ENCODE results near the gene ARL6IP5.

Gene ARL6IP5

DNA sequence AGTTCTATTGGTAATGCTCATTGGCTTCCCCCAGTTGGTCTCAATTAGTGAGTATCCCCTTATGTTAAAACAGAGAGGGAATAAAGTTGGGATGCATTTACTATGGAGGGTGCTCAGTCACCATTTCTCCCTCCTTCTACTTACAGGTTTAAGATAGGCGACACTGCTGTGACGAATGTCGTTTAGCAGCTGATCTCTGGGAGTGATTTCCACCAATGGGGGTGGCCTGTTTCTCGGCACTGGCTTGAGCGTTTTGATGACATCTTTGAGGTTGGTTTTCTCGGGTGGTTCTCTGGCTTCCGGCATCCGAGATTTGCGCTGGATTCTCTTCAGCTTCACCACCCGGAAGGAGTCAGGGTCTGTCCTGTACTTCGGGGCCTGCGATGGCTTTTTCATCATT is 33.8 kb downstream of the ARL6IP5 start:
- DNase-seq, result no peak

DNA sequence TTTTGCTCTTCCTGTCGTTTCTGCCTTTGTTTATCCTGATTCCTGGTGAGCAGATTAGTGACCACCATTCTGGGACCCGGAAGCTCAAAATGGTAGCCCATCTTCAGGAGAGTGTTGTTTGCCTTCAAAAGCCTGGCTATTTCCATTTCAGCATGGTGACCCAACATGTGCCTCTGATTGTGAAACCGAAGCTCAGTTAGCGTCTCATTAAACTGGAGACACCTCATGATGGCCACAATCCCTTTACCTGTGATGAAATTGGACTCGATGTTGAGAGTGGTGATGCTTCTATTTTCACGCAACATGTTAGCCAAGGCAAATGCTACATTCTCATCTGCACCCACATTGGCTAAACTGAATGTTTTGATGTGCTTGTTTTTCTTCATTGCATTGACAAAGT is 34.4 kb downstream of the ARL6IP5 start:
- no peak for DNase-seq

DNA sequence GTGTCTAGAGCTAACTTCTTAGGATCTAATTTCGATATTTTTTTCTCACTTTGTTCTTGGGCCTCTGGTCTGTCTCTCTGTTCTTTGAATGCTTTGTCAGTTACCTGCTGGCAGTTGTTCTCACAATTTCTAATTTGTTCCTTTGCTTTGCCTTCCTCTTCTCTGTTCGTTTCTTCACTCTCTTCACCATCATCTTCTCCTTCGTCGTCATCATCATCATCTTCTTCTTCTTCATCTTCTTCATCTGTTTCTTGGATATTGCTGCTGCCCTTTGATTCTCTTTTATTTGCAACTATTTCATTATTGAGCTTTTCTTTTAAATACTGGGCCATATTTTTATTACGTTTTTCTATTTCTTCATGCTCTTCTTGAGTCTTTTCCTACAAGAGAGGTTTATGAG is 34.9 kb downstream of the ARL6IP5 start:
- DNase-seq, result no peak

DNA sequence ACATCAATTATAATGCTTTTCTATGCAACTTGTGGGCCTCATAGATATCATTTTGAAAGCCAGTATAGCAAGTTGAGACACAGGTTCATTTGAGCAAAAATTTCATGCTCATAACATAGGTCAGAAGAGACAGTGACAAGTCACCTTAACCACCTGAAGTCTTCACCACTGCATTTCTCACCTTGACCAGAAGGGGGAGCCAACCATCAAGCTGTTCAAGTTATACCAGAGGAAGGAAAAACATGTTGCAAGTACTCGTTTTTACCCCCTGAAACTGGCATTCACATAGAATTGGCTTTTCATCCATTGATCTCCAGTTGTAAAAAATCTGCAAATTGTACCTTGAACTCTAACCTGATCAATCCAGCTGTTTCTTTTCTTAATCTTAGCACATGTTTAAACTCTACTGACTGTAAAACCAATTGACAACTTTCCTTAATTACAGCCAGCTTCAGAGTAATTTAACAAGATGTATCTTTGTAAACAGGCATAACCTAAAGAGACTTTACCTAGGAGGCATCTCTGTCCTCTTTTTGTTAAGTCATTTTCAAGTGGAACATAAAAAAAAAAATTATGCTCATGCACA is 36.2 kb downstream of the ARL6IP5 start:
- peak; percentile 87 for DNase-seq

DNA sequence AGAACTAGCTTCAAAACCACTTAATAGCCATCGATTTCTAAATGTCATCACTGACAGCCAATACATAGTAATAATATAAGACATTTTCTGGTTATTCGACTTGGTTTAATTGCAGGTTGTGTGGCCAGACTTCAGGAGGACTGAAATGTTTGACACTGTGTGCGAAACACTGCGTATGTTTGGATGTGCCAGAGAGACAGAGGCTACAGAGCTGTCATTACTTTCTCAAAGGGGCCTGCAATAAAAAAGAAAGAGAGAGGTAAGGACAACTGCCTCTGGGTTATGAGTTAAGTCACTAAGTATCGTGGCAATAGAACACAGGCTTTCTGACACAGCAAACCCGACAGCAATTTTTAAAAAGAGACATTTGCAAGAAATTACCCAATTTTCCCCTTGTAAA is 36.8 kb downstream of the ARL6IP5 start:
- no peak for DNase-seq

DNA sequence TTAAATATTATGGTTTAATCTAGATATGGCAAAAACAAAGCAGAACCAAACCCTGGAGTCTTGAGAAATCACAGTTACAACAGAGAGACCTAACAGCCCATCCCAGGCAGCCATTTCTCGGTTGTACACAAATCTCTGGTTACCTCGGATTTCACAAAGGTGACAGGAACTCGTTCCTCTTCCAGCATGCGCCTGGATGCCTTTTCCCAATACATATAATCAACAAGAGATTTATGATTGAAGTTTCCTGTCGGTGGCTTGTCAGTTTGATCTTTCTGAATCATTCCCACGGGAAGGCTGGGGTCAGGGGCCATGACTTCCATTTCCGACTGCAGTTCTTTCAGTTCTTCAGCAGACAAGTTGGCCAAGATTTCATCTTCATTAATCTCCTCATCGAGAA is 37.2 kb downstream of the ARL6IP5 start:
- no peak for DNase-seq

DNA sequence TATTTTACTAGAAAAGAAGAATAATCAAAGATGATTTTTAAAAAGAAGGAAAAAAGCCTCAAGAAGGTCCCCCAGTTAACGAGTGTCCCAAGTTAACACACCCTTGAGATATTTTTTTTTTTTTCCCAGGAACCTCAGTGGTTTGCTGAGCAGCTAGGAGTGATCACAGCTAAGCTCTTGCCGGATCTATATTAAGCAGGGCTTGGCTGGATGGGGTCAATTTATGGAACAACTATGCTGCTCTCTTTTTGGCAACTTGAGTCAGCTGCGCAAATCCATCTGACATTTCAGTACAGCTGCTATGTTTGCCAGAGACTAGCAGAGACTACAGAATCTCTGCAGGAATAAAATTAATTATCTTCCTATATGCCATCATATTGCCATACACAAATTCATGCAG is 37.7 kb downstream of the ARL6IP5 start, which contains the start of gene LMOD3:
Gene LMOD3 (minus strand): TSS at position 193 of the 400 bp plus-strand sequence. CDS start 209 bp downstream, outside the sequence.
- no peak for DNase-seq

DNA sequence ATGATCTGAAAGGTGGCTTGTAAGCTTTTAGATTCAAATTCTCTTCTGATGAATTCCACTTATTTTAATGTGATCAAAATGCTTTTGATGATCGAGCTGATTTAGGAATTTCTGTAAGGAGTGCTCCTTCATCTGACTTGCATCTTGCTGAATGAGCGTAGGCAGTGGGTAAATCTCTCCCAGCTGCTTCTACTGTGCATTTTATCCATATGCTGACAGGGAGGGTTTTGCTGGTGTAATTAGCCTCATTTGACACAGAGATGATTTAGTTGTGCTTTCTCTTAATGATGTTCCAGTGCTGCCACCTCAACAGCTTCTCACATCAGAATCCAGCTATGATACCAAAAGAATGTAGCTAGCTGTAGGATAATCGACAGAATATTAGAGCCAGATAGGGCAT is 41.5 kb downstream of the ARL6IP5 start:
- DNase-seq, result no peak

DNA sequence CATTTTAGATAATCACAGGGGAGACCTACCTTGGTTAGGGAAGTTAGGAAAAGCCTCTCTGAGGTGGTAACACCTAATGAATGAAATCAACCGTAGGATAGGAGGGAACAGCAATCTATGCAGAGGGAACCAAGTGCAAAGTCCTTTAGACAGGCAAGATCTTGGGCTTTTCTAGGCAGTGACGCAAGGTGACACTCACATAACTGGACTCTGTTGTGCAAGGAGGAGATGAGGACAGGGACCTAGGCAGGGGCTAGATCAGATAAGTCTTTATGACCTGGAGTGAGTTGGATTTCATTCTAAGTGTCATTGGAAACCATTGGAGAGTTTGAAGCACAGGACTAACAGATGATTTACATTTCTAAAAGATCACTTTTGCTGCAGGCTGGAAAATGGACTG is 42.3 kb downstream of the ARL6IP5 start:
- no peak for DNase-seq

DNA sequence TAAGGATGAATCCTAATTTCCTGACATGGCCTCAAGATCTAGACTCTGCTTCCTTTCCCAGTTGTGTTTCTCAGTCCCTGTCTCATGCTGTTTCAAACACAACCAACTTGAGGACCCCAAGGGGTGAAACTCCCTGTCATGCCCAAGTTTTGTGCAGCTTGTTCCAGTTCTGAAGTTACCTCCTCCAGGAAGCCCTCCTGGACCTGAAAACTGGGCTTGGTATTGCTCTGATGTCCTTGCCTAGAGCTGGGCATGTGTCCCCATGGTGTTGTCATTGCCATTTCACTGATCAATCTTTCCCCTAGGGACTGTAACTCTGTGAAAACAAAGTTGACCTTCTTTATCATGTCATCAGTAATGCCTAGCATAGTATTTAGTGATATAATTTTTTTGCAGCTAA is 43.8 kb downstream of the ARL6IP5 start:
- no peak for DNase-seq

DNA sequence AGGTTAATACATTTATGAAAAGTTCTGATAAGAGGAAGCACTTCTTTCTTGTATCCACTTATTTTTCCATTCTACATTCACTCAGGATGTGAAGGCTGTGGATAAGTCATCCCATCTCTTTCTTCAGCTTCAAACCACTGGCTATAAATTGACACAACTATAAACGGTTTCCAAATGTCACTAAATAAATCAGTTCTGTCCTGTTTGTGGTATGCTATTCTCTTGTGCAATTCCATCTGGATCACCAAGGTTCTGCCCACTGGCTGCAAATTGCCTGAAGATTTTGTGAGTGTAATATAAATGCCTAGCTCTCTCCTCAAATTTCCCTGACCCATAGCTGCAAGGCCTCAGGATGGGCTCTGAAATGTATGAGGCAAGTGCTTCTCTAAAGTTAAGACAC is 44.8 kb downstream of the ARL6IP5 start:
- no peak for DNase-seq

DNA sequence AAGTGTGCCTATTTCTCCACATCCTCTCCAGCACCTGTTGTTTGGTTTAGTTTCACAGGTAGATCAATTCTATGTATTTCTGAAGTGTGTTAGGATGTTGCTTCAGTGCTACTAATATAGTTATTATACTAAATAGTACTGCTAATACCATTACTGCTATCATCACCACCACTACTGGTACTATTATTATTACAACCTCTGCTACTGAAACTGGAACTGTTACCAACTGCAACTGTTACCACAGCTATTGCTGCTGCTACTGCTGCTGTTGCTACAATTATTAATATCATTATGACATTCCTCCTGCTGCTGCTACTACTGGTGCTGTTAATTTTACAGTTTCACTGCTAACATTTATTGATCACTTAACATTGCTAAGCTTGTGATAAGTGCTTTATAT is 46.0 kb downstream of the ARL6IP5 start:
- no peak for DNase-seq

DNA sequence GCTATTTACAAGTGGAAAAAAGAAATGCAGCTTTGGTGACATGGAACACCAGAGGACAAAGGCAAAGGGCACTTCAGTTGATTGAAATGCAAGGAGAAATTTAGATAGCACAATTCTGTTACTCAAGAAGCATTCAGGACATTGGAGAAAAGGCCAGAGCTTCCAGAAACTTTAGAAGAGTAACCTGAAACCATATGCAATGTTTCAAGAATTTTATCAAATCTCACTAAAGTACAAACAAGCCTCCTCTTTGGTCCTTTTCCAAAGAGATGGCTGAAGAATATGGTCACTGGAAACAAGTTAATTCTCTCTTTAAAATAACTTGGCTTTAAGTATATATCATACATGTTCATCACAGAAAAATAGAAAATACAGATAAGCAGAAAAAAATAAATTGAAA is 52.3 kb downstream of the ARL6IP5 start:
- DNase-seq, result no peak

DNA sequence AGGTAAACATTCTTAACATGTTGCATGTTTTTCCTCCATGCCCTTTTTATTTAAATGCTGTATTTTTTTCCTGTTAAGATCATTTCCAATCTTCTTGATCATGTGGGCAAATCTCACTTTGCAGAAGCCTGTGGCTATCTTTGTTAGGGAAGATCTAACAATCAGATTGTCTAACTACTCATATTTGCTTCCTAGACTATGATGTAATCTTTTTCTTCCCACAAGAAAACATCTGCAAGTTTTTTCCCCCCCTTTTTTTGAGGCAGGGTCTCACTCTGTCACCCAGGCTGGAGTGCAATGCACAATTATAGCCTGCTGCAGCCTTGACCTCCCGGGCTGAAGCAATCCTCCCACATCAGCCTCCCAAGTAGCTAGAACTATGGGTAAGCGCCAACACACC is 52.7 kb downstream of the ARL6IP5 start:
- no peak for DNase-seq

DNA sequence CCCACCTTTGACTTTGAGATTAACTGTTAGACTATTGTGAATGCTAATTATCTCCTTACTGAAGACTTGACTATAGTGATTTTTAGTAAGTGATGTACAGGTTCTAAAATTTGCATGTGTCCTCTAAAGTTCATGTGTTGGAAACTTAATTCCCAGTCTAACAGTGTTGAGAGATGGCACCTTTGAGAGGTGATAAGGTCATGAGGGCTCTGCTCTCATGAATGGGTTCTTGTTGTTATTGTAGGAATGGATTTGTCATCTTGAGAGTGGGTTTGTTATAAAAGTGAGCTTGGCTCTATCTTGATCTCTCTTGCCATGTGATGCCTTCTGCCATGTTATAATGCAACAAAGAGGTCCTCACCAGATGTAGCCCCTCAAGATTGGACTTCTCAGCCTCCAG is 56.6 kb downstream of the ARL6IP5 start:
- no peak for DNase-seq

DNA sequence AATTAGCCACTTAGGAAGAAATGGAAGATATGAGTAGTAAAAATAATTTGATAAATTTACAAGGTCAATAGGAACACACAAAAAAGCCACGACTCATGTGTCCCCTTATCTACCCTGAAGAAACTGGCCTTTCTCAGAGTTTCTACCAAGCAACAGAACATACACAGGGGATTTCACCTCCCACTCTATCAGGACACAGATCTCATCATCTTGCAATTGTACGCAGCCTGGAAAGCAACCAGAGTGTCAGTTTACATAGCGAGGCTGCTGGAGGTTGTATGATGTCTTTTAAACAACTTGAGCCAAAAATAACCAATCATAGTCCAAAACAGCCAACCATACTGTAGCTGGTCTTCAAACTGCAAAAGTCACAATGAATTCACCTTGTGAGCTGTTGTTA is 57.4 kb downstream of the ARL6IP5 start:
- DNase-seq, result no peak

DNA sequence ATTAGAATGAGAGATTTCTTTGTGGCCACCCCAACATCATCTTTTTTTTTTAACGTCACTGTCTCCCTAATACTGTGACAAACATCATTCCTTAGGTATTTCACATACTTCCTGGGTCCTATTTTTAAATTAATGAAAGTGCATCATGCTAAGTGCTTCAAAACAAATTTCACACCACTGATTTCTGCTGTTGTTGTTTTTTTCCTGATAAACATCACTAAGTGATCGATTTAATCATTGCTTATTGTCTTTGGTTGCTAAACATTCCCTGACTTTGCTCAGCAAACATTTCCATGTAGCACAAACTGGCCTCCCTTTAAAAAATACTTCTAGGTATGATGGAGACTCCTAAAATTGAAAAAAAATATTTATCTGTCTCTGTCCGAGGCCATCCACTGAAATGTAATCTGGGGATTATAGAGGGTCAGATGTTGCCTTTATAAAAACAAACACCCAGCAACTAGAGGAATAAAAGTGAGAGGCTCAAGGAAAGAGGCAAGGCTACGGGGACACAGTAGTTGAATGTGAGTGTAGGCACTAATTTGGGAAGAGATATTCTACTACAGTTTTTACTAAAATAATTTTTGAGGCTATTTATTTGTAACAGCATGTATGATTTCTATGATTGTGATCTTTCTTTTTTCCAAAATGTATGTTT is 58.2 kb downstream of the ARL6IP5 start:
- no peak for DNase-seq

DNA sequence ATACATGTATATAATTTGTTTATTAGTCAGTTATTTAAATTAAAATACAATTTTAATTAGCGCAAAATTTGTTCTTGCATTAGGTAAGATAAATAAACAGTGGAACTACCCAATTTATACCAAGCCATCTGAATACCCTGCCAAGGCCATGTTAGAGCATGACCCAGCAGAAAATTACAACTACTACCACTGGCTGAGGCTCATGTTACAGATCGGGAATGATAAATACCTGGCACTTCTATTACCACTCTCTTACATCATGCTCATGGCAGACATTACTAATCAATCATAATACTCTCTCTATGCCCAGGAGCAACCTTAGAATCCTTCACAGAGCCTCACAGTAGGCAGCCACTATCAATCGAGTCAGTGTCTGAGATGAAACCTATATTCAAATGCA is 58.9 kb downstream of the ARL6IP5 start:
- DNase-seq, result no peak

DNA sequence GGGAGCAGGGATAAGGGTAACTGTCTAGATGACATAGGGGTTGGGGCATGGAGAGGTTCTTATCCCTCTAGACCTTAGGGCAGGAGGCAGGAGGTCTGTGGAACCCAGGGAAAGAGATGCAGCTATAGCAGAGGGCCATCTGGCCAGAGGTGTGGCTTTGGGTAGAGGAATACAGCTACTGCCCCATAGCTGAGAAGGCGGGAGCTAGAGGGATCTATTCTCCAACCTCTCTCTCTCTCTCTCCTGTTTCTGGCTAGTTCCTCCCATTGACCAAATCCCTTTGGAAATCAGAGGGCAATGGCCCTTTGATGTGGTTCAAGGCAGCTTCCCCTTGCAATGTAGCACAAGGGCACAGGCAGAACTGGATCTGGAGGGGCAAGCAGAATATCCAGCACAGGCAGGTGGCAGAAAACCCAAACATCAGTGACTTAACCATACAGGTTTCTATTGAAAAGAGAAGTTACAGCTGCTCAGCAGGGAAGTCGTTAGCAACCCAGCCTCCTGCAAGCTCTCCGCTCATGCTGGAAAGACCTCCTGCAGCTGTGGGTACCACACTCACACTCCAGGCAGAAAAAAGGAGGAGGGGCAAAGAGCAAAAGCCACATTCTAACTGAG is 60.0 kb downstream of the ARL6IP5 start:
- DNase-seq, result no peak

DNA sequence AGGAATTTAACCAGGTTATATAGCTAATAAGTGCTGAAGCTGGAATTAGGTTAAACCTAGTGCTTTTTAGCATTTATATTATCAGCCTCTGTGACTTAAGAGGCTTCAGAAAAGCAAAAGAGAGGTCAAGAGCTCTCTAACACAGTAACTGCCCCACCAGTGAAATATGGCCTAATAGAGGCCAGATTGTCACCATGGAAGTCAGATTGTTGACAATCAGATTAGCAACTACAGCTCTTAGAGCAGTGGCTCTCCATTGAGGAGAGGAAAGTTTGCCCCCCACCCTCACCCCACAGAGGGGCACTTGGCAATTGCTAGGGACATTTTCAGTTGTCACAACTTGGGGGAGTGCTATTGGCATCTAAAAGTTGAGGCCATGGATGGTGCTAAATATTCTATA is 61.0 kb downstream of the ARL6IP5 start:
- DNase-seq, result no peak

DNA sequence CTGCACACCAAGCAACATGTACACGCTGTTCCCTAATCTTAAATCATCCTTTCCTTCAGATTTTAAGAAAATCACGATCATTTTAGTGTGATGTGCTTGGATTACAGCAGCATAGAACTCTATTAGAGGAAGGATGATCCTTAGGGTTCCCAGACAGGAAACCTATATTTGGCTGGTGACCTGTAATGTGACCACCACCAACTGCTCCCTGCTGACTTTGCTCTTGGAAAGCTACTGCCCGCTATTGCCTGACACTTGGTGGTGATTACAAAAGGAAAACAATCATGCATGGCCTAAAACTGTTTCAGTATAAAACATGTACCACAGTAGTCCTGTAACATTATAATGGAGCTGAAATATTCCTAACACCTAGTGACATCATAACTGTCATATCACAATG is 64.8 kb downstream of the ARL6IP5 start:
- no peak for DNase-seq
